Measurements from ENCODE around the gene THEMIS. TPM values are rescaled to one million over a fixed set of nuclear protein-coding genes. Genes with fewer than 3 reads are reported as not detected.
"Not testable (repeated sequence)": the region's sequence is repeated elsewhere in the genome, so short reads cannot be mapped to it uniquely, and the experiment has no call there.

The THEMIS gene
- total RNA-seq, 1 donor from 2014 or later, result not detected

DNA sequence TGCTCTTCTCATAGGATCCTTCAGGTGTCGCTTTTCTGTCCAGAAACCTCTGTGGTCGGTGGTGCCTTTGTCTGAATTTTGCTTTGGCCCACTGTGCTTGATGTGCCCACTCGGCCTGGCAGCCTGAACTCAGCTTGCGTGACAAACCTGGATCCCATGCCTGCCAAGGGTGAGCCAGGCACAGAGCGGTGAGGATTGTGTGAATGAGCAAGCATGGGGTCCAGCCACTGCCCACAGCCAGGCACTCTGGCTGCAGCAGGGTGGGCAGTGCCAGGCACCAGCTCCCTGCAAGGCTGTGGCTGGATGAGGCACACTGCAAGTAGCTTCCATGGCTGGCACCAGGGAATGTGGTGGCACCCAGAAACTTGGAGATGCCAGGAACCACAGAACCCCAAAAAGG, 110.3 kb downstream of the THEMIS start:
- Mint-ChIP-seq H3K36me3 (ENCODE audit: unreplicated experiment) (no peaks in the 10 kb centered on the region), H3K4me1 (ENCODE audit: low read depth, unreplicated experiment) (no peaks in the 10 kb centered on the region), H3K9me3 (ENCODE audit: unreplicated experiment) (peaks cover 2% of the 10 kb centered on the region), H3K27me3 (ENCODE audit: unreplicated experiment) (no peaks in the 10 kb centered on the region), H3K4me3 (ENCODE audit: unreplicated experiment) (no peak overlapping the region), H3K27ac (ENCODE audit: unreplicated experiment) (no peak overlapping the region)
- no peak for DNase-seq
- TF ChIP-seq, protein P1, sequence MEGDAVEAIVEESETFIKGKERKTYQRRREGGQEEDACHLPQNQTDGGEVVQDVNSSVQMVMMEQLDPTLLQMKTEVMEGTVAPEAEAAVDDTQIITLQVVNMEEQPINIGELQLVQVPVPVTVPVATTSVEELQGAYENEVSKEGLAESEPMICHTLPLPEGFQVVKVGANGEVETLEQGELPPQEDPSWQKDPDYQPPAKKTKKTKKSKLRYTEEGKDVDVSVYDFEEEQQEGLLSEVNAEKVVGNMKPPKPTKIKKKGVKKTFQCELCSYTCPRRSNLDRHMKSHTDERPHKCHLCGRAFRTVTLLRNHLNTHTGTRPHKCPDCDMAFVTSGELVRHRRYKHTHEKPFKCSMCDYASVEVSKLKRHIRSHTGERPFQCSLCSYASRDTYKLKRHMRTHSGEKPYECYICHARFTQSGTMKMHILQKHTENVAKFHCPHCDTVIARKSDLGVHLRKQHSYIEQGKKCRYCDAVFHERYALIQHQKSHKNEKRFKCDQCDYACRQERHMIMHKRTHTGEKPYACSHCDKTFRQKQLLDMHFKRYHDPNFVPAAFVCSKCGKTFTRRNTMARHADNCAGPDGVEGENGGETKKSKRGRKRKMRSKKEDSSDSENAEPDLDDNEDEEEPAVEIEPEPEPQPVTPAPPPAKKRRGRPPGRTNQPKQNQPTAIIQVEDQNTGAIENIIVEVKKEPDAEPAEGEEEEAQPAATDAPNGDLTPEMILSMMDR (IDR thresholded peaks at IDR 0.05; ENCODE audit: partially characterized antibody, unreplicated experiment), result no peak

- Mint-ChIP-seq H3K9me3 (ENCODE audit: unreplicated experiment) (peaks cover 6% of the 10 kb centered on the region), H3K4me3 (ENCODE audit: unreplicated experiment) (no peak overlapping the region), H3K4me1 (ENCODE audit: low read depth, unreplicated experiment) (no peaks in the 10 kb centered on the region), H3K36me3 (ENCODE audit: unreplicated experiment) (no peaks in the 10 kb centered on the region), H3K27me3 (ENCODE audit: unreplicated experiment) (no peaks in the 10 kb centered on the region), H3K27ac (ENCODE audit: unreplicated experiment) (no peak overlapping the region)
- DNase-seq, result no peak
- TF ChIP-seq, protein P1 (IDR thresholded peaks at IDR 0.05; ENCODE audit: partially characterized antibody, unreplicated experiment), result no peak
These were observed 114.7 kb downstream of the THEMIS start for GRCh38 chr6:127786109-127786508.

- TF ChIP-seq, protein P1 (IDR thresholded peaks at IDR 0.05; ENCODE audit: partially characterized antibody, unreplicated experiment), result no peak
- Mint-ChIP-seq H3K27ac (ENCODE audit: unreplicated experiment) (no peak overlapping the region), H3K4me1 (ENCODE audit: low read depth, unreplicated experiment) (no peaks in the 10 kb centered on the region), H3K27me3 (ENCODE audit: unreplicated experiment) (no peaks in the 10 kb centered on the region), H3K36me3 (ENCODE audit: unreplicated experiment) (no peaks in the 10 kb centered on the region), H3K4me3 (ENCODE audit: unreplicated experiment) (no peak overlapping the region), H3K9me3 (ENCODE audit: unreplicated experiment) (peaks cover 4% of the 10 kb centered on the region)
- DNase-seq, result no peak
These were observed 116.4 kb downstream of the THEMIS start for GRCh38 chr6:127784468-127784867.

- H3K4me3 Mint-ChIP-seq (ENCODE audit: unreplicated experiment); H3K4me1 Mint-ChIP-seq (ENCODE audit: low read depth, unreplicated experiment); DNase-seq; H3K27ac Mint-ChIP-seq (ENCODE audit: unreplicated experiment); H3K27me3 Mint-ChIP-seq (ENCODE audit: unreplicated experiment); H3K9me3 Mint-ChIP-seq (ENCODE audit: unreplicated experiment); H3K36me3 Mint-ChIP-seq (ENCODE audit: unreplicated experiment): not testable (repeated sequence)
These were observed 119.1 kb downstream of the THEMIS start for GRCh38 chr6:127781636-127782272.

DNA sequence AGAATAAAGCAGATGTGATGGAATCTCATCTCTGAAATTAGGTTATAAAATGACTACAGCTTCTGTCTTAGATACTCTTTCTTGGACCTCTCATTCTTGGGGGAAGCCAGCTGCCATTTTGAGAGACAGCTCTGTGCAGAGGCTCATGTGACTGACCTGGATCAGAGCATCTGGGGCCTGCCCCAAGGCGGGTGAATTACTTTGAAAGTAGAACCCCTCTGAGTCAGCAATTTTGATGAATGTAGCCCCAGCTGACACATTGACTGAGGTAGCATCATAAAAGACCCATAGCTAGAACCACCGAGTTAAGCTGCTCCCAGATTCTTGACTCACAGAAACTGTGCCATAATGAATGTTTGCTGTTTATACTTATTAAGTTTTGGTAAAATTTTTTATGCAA, 124.5 kb downstream of the THEMIS start:
- TF ChIP-seq, protein P1 (IDR thresholded peaks at IDR 0.05; ENCODE audit: partially characterized antibody, unreplicated experiment), result no peak
- no peak overlapping the region for H3K27ac Mint-ChIP-seq (ENCODE audit: unreplicated experiment)
- no peak for DNase-seq
- no peaks in the 10 kb centered on the region for H3K36me3 Mint-ChIP-seq (ENCODE audit: unreplicated experiment)
- no peaks in the 10 kb centered on the region for H3K27me3 Mint-ChIP-seq (ENCODE audit: unreplicated experiment)
- H3K4me3 Mint-ChIP-seq (ENCODE audit: unreplicated experiment), result no peak overlapping the region
- no peaks in the 10 kb centered on the region for H3K4me1 Mint-ChIP-seq (ENCODE audit: low read depth, unreplicated experiment)
- H3K9me3 Mint-ChIP-seq (ENCODE audit: unreplicated experiment), result no peaks in the 10 kb centered on the region

All from glutamatergic neuron (in vitro differentiated cells).